ENCODE data around the gene SLC38A1. TPM values are rescaled to one million over a fixed set of nuclear protein-coding genes. Genes with fewer than 3 reads are reported as not detected.

Gene SLC38A1
- total RNA-seq, 4 donors from 2014 or later: 14.8 to 48.5 (median 28.4) TPM

- ATAC-seq (ENCODE audit: low FRiP score) (no peak), DNase-seq (ENCODE audit: low spot score) (no peak)
- TF ChIP-seq CTCF (IDR thresholded peaks at IDR 0.05): no peak
These were observed 23.8 kb downstream of the SLC38A1 start for GRCh38 chr12:46244997-46245396.

- ATAC-seq (ENCODE audit: low FRiP score) (no peak), DNase-seq (ENCODE audit: low spot score) (no peak)
- TF ChIP-seq CTCF (IDR thresholded peaks at IDR 0.05): no peak
These were observed 24.4 kb downstream of the SLC38A1 start for GRCh38 chr12:46244273-46244915.

- no peak for DNase-seq (ENCODE audit: low spot score)
- TF ChIP-seq CTCF (IDR thresholded peaks at IDR 0.05): no peak
- no peak for ATAC-seq (ENCODE audit: low FRiP score)
These were observed 26.3 kb downstream of the SLC38A1 start for GRCh38 chr12:46242569-46242968.

GRCh38 chr12:46240436-46240835 lies 28.4 kb downstream of the SLC38A1 start:
- DNase-seq (ENCODE audit: low spot score) (no peak), ATAC-seq (ENCODE audit: low FRiP score) (no peak)
- TF ChIP-seq CTCF (IDR thresholded peaks at IDR 0.05): no peak

GRCh38 chr12:46238821-46239220 lies 30.0 kb downstream of the SLC38A1 start:
- ATAC-seq (ENCODE audit: low FRiP score) (no peak), DNase-seq (ENCODE audit: low spot score) (no peak)
- TF ChIP-seq CTCF (IDR thresholded peaks at IDR 0.05): no peak

GRCh38 chr12:46237371-46238045 lies 31.3 kb downstream of the SLC38A1 start:
- no peak for ATAC-seq (ENCODE audit: low FRiP score)
- no peak for DNase-seq (ENCODE audit: low spot score)
- TF ChIP-seq CTCF (IDR thresholded peaks at IDR 0.05): no peak

- no peak for TF ChIP-seq CTCF (IDR thresholded peaks at IDR 0.05)
- ATAC-seq (ENCODE audit: low FRiP score): no peak
- no peak for DNase-seq (ENCODE audit: low spot score)
These were observed 34.8 kb downstream of the SLC38A1 start for GRCh38 chr12:46234000-46234399.
